Activated naive CD8-positive, alpha-beta T cell (primary cell): ENCODE measurements around the gene CD28.
"Not testable (repeated sequence)": the region's sequence is repeated elsewhere in the genome, so short reads cannot be mapped to it uniquely, and the experiment has no call there.

ENCODE experiments used
- H3K27ac Mint-ChIP-seq: one replicate; pipeline ENCODE4 v1.8.0; 2021; ENCODE audit warnings: mixed read lengths
- H3K27me3 Mint-ChIP-seq: one replicate; pipeline ENCODE4 v1.8.0; 2021; ENCODE audit warnings: mixed read lengths
- H3K36me3 Mint-ChIP-seq: one replicate; pipeline ENCODE4 v1.8.0; 2021; ENCODE audit warnings: mixed read lengths
- H3K4me1 Mint-ChIP-seq: one replicate; pipeline ENCODE4 v1.8.0; 2021; ENCODE audit warnings: low read depth, mixed read lengths
- H3K4me3 Mint-ChIP-seq: one replicate; pipeline ENCODE4 v1.8.0; 2021; ENCODE audit warnings: mild to moderate bottlenecking, mixed read lengths
- H3K9me3 Mint-ChIP-seq: one replicate; pipeline ENCODE4 v1.8.0; 2021; ENCODE audit warnings: low read depth, mixed read lengths

Gene CD28

GRCh38 chr2:203693242-203693879, 13.1 kb upstream of the CD28 start:
- Mint-ChIP-seq H3K4me1 (peaks cover 16% of the 10 kb centered on the region), H3K36me3 (no peaks in the 10 kb centered on the region), H3K27ac (peak overlapping the region; percentile 19), H3K9me3 (no peaks in the 10 kb centered on the region), H3K27me3 (no peaks in the 10 kb centered on the region), H3K4me3 (no peak overlapping the region)

- no peaks in the 10 kb centered on the region for H3K36me3 Mint-ChIP-seq
Observed at GRCh38 chr2:203694191-203694590, 12.2 kb upstream of the CD28 start.

GRCh38 chr2:203697190-203697589, 9.2 kb upstream of the CD28 start:
- Mint-ChIP-seq H3K4me3 (no peak overlapping the region), H3K4me1 (peaks cover 3% of the 10 kb centered on the region), H3K27me3 (no peaks in the 10 kb centered on the region), H3K36me3 (no peaks in the 10 kb centered on the region), H3K27ac (no peak overlapping the region), H3K9me3 (no peaks in the 10 kb centered on the region)

More at GRCh38 chr2:203694191-203694590, 12.2 kb upstream of the CD28 start:
- Mint-ChIP-seq H3K27me3 (no peaks in the 10 kb centered on the region), H3K4me3 (no peak overlapping the region), H3K4me1 (peaks cover 15% of the 10 kb centered on the region), H3K27ac (no peak overlapping the region), H3K9me3 (no peaks in the 10 kb centered on the region)

- not testable (repeated sequence) for H3K36me3 Mint-ChIP-seq, H3K4me3 Mint-ChIP-seq, H3K4me1 Mint-ChIP-seq, H3K27me3 Mint-ChIP-seq, H3K9me3 Mint-ChIP-seq
- peak overlapping the region; percentile 8 for H3K27ac Mint-ChIP-seq
Observed at GRCh38 chr2:203697763-203698162, 8.7 kb upstream of the CD28 start.

GRCh38 chr2:203698410-203698809, 8.0 kb upstream of the CD28 start:
- H3K9me3 Mint-ChIP-seq, H3K4me1 Mint-ChIP-seq, H3K27ac Mint-ChIP-seq, H3K27me3 Mint-ChIP-seq, H3K36me3 Mint-ChIP-seq, H3K4me3 Mint-ChIP-seq: not testable (repeated sequence)

- H3K27me3 Mint-ChIP-seq, result no peaks in the 10 kb centered on the region
- peak overlapping the region; percentile 100 for H3K27ac Mint-ChIP-seq
- peaks cover 4% of the 10 kb centered on the region for H3K9me3 Mint-ChIP-seq
- peaks cover 38% of the 10 kb centered on the region for H3K4me1 Mint-ChIP-seq
- H3K36me3 Mint-ChIP-seq, result peaks cover 2% of the 10 kb centered on the region
- H3K4me3 Mint-ChIP-seq, result peak overlapping the region; percentile 36
Observed at GRCh38 chr2:203704430-203704829, 2.0 kb upstream of the CD28 start.

- Mint-ChIP-seq H3K27me3 (no peaks in the 10 kb centered on the region), H3K4me1 (peaks cover 45% of the 10 kb centered on the region), H3K9me3 (peaks cover 4% of the 10 kb centered on the region), H3K27ac (peak overlapping the region; percentile 100), H3K4me3 (peak overlapping the region; percentile 96), H3K36me3 (peaks cover 4% of the 10 kb centered on the region)
Observed at GRCh38 chr2:203705178-203705577, 1.3 kb upstream of the CD28 start.

GRCh38 chr2:203707530-203707929, 1.1 kb downstream of the CD28 start:
- Mint-ChIP-seq H3K4me1 (peaks cover 68% of the 10 kb centered on the region), H3K36me3 (peaks cover 10% of the 10 kb centered on the region), H3K27ac (peak overlapping the region; percentile 100), H3K4me3 (peak overlapping the region; percentile 96), H3K27me3 (no peaks in the 10 kb centered on the region), H3K9me3 (peaks cover 4% of the 10 kb centered on the region)

- Mint-ChIP-seq H3K36me3 (peaks cover 15% of the 10 kb centered on the region), H3K27me3 (no peaks in the 10 kb centered on the region), H3K4me3 (peak overlapping the region; percentile 96), H3K27ac (peak overlapping the region; percentile 100), H3K4me1 (peaks cover 79% of the 10 kb centered on the region), H3K9me3 (no peaks in the 10 kb centered on the region)
Observed at GRCh38 chr2:203708846-203709396, 2.5 kb downstream of the CD28 start.

- peaks cover 79% of the 10 kb centered on the region for H3K4me1 Mint-ChIP-seq
- no peaks in the 10 kb centered on the region for H3K9me3 Mint-ChIP-seq
- peak overlapping the region; percentile 100 for H3K27ac Mint-ChIP-seq
- no peaks in the 10 kb centered on the region for H3K27me3 Mint-ChIP-seq
- peaks cover 15% of the 10 kb centered on the region for H3K36me3 Mint-ChIP-seq
- H3K4me3 Mint-ChIP-seq, result peak overlapping the region; percentile 96
Observed at GRCh38 chr2:203709416-203710040, 3.1 kb downstream of the CD28 start.

- peak overlapping the region; percentile 100 for H3K27ac Mint-ChIP-seq
- H3K4me3 Mint-ChIP-seq, result peak overlapping the region; percentile 96
Observed at GRCh38 chr2:203710226-203710625, 3.8 kb downstream of the CD28 start.

GRCh38 chr2:203710952-203711351, 4.5 kb downstream of the CD28 start:
- no peaks in the 10 kb centered on the region for H3K27me3 Mint-ChIP-seq
- peaks cover 24% of the 10 kb centered on the region for H3K36me3 Mint-ChIP-seq
- no peaks in the 10 kb centered on the region for H3K9me3 Mint-ChIP-seq
- H3K27ac Mint-ChIP-seq, result peak overlapping the region; percentile 100
- peak overlapping the region; percentile 96 for H3K4me3 Mint-ChIP-seq
- H3K4me1 Mint-ChIP-seq, result peaks cover 77% of the 10 kb centered on the region

More at GRCh38 chr2:203710226-203710625, 3.8 kb downstream of the CD28 start:
- no peaks in the 10 kb centered on the region for H3K9me3 Mint-ChIP-seq
- H3K36me3 Mint-ChIP-seq, result peaks cover 17% of the 10 kb centered on the region
- H3K4me1 Mint-ChIP-seq, result peaks cover 77% of the 10 kb centered on the region
- H3K27me3 Mint-ChIP-seq, result no peaks in the 10 kb centered on the region

- peak overlapping the region; percentile 100 for H3K27ac Mint-ChIP-seq
- peaks cover 29% of the 10 kb centered on the region for H3K36me3 Mint-ChIP-seq
- peaks cover 77% of the 10 kb centered on the region for H3K4me1 Mint-ChIP-seq
- no peaks in the 10 kb centered on the region for H3K27me3 Mint-ChIP-seq
- H3K9me3 Mint-ChIP-seq, result no peaks in the 10 kb centered on the region
- H3K4me3 Mint-ChIP-seq, result peak overlapping the region; percentile 96
Observed at GRCh38 chr2:203711399-203711798, 5.0 kb downstream of the CD28 start.

- peaks cover 5% of the 10 kb centered on the region for H3K9me3 Mint-ChIP-seq
- peaks cover 92% of the 10 kb centered on the region for H3K4me1 Mint-ChIP-seq
- no peaks in the 10 kb centered on the region for H3K27me3 Mint-ChIP-seq
- H3K36me3 Mint-ChIP-seq, result peaks cover 37% of the 10 kb centered on the region
- peak overlapping the region; percentile 96 for H3K4me3 Mint-ChIP-seq
- H3K27ac Mint-ChIP-seq, result peak overlapping the region; percentile 100
Observed at GRCh38 chr2:203713381-203713780, 6.9 kb downstream of the CD28 start.

GRCh38 chr2:203714112-203714511, 7.7 kb downstream of the CD28 start:
- Mint-ChIP-seq H3K9me3 (peaks cover 5% of the 10 kb centered on the region), H3K27me3 (no peaks in the 10 kb centered on the region), H3K27ac (peak overlapping the region; percentile 100), H3K36me3 (peaks cover 41% of the 10 kb centered on the region), H3K4me1 (peaks cover 98% of the 10 kb centered on the region), H3K4me3 (peak overlapping the region; percentile 96)
